ENCODE measurements around the gene MOK.

DNA sequence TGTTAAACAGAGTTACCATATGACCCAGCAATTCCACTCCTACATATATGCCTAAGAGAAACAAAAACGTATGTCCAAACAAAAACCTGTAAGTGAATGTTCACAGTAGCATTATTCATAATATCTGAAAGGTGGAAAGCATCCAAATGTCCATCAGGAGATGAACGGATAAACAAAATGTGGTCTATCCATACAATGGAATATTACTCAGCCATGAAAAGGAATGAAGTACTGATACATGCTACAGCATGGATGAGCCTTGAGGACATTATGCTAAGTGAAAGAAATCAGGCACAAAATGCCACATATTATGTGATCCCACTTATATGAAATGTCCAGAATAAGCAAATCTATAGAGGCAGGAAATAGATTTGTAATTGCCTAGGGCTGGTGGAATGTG lies 16.8 kb downstream of the MOK start:
- TF ChIP-seq, protein P1, sequence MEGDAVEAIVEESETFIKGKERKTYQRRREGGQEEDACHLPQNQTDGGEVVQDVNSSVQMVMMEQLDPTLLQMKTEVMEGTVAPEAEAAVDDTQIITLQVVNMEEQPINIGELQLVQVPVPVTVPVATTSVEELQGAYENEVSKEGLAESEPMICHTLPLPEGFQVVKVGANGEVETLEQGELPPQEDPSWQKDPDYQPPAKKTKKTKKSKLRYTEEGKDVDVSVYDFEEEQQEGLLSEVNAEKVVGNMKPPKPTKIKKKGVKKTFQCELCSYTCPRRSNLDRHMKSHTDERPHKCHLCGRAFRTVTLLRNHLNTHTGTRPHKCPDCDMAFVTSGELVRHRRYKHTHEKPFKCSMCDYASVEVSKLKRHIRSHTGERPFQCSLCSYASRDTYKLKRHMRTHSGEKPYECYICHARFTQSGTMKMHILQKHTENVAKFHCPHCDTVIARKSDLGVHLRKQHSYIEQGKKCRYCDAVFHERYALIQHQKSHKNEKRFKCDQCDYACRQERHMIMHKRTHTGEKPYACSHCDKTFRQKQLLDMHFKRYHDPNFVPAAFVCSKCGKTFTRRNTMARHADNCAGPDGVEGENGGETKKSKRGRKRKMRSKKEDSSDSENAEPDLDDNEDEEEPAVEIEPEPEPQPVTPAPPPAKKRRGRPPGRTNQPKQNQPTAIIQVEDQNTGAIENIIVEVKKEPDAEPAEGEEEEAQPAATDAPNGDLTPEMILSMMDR (conservative IDR thresholded peaks at IDR 0.05; ENCODE audit: low read depth, low read length): no peak
- no peak for TF ChIP-seq MAFK (IDR thresholded peaks at IDR 0.05; ENCODE audit: low read depth, low read length)
- no peak for TF ChIP-seq POLR2A (IDR thresholded peaks at IDR 0.05; ENCODE audit: low read depth, low read length)
- no peak for TF ChIP-seq RAD21 (IDR thresholded peaks at IDR 0.05; ENCODE audit: low read length)
- TF ChIP-seq USF2 (IDR thresholded peaks at IDR 0.05; ENCODE audit: low read depth, low read length): no peak
- TF ChIP-seq MAZ (IDR thresholded peaks at IDR 0.05; ENCODE audit: borderline replicate concordance, low read depth, low read length): no peak
- no peak for TF ChIP-seq CEBPB (IDR thresholded peaks at IDR 0.05; ENCODE audit: low read depth, low read length)
- TF ChIP-seq FOS (IDR thresholded peaks at IDR 0.05; ENCODE audit: low read depth, low read length): no peak
